Breast epithelium (tissue), 4 donors: ENCODE measurements around the gene FLYWCH2. TPM values are rescaled to one million over a fixed set of nuclear protein-coding genes. Genes with fewer than 3 reads are reported as not detected.

Experiments
- DNase-seq, 2 donors: peaks; one replicate each; pipeline ENCODE4 v3.0.0-alpha.2; 2019; ENCODE audit warnings: low spot score in 2 of 2
- H3K27ac ChIP-seq, 2 donors: fragments of 200-600 bp; sonication (generic) in 1 of 2; one replicate each; pipeline ENCODE4 v1.5.1; 2016 to 2019; ENCODE audit warnings: mild to moderate bottlenecking in 1 of 2
- H3K27me3 ChIP-seq, 2 donors: fragments of 200-600 bp; sonication (generic) in 1 of 2; one replicate each; pipeline versions ENCODE4 v1.5.1 to v1.6.0; 2017 to 2019; ENCODE audit warnings: control low read depth in 1 of 2, mild to moderate bottlenecking in 1 of 2
- H3K36me3 ChIP-seq: fragments of 200-600 bp; one replicate; pipeline ENCODE4 v1.5.1; 2019
- H3K4me1 ChIP-seq, 2 donors: fragments of 200-600 bp; sonication (generic); one replicate each; pipeline ENCODE4 v1.5.1; 2016 to 2019; ENCODE audit warnings: control low read depth in 1 of 2
- H3K4me3 ChIP-seq, 3 donors: fragments of 200-600 bp; sonication (generic); 1 replicate in 2 of 3; 2 replicates in 1 of 3; pipeline ENCODE4 v1.5.1; 2016 to 2019; ENCODE audit warnings: mild to moderate bottlenecking in 3 of 3, moderate library complexity in 2 of 3
- H3K9me3 ChIP-seq, 2 donors: fragments of 200-600 bp; sonication (generic) in 1 of 2; one replicate each; pipeline ENCODE4 v1.5.1; 2016 to 2019; ENCODE audit warnings: control low read depth in 1 of 2
- POLR2A ChIP-seq: fragments of 450-650 bp; IDR thresholded peaks from one replicate; pipeline ENCODE4 v1.6.1; 2016; ENCODE audit warnings: antibody characterized with exemption, mild to moderate bottlenecking, moderate library complexity
- POLR2AphosphoS5 ChIP-seq, 3 donors: sonication (generic); formaldehyde crosslinking; IDR thresholded peaks; one replicate each; pipeline ENCODE4 v1.6.1; 2017; ENCODE audit warnings: antibody characterized with exemption in 3 of 3
- intact Hi-C: fragments of 100-400 bp; cut with DNase I; formaldehyde crosslinking; loops from one replicate; pipeline ENCODE4 v1.15.1; 2023; ENCODE audit warnings: low total_unique reads
- total RNA-seq, 3 donors: library from RNA; depleted of rRNA; stranded (reverse); fragments of >200 nt; gene quantifications; one replicate each; pipeline ENCODE4 v1.1.0, GENCODE V29; 2016
- TF ChIP-seq, protein P1 (sequence below), 3 donors: fragments of 450-650 bp; IDR thresholded peaks; one replicate each; pipeline ENCODE4 v1.5.1; 2016 to 2017; ENCODE audit warnings: antibody characterized with exemption in 3 of 3, mild to moderate bottlenecking in 3 of 3, moderate library complexity in 3 of 3

The FLYWCH2 gene
- total RNA-seq, 3 donors from 2014 or later: 36.0 to 49.2 (median 47.9) TPM

DNA sequence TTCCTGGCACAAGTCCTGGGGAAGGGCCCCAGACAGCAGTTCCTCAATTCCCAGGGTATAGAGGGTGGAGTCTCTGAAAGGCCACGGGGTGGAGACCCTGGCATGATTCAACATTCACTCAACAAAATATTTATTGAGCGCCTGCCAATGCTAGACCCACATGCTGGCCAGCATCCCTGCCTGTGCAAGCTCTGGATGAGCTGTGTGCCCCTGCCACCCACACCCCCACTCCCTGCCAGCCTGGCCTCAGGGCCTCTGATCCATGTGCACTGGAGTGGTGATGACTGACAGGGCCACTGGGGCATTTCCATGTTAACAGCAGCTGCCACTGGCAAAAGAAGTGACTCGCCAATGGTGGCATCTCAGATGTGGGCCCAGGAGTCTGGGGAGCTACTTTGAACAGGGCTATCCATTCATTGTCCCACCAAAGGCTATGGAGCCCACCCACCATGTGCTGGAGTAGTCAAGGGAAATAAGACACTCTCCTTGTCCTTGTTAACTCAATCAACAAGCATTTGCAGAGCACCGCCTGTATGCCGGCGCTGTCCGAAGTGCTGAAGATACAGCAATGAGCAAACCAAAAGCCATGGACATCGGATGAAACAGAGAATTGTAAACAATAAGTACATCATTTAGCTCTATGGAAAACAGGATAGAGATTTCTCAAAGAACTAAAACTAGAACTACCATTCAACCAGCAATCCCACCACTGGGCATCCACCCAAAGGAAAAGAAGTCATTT, 22.0 kb upstream of the FLYWCH2 start:
- Histone ChIP-seq H3K4me1 (no peaks in the 10 kb centered on the region), H3K27ac (no peak overlapping the region), H3K36me3 (no peaks in the 10 kb centered on the region), H3K9me3 (peaks cover 0 to 4% of the 10 kb centered on the region in 2 donors), H3K4me3 (no peak overlapping the region), H3K27me3 (no peaks in the 10 kb centered on the region)
- DNase-seq: no peak
- intact Hi-C loops: no loop called here
- TF ChIP-seq POLR2A: no peak
- TF ChIP-seq, protein P1, sequence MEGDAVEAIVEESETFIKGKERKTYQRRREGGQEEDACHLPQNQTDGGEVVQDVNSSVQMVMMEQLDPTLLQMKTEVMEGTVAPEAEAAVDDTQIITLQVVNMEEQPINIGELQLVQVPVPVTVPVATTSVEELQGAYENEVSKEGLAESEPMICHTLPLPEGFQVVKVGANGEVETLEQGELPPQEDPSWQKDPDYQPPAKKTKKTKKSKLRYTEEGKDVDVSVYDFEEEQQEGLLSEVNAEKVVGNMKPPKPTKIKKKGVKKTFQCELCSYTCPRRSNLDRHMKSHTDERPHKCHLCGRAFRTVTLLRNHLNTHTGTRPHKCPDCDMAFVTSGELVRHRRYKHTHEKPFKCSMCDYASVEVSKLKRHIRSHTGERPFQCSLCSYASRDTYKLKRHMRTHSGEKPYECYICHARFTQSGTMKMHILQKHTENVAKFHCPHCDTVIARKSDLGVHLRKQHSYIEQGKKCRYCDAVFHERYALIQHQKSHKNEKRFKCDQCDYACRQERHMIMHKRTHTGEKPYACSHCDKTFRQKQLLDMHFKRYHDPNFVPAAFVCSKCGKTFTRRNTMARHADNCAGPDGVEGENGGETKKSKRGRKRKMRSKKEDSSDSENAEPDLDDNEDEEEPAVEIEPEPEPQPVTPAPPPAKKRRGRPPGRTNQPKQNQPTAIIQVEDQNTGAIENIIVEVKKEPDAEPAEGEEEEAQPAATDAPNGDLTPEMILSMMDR (IDR thresholded peaks at IDR 0.05): no peak
- TF ChIP-seq POLR2AphosphoS5 (IDR thresholded peaks at IDR 0.05): no peak

DNA sequence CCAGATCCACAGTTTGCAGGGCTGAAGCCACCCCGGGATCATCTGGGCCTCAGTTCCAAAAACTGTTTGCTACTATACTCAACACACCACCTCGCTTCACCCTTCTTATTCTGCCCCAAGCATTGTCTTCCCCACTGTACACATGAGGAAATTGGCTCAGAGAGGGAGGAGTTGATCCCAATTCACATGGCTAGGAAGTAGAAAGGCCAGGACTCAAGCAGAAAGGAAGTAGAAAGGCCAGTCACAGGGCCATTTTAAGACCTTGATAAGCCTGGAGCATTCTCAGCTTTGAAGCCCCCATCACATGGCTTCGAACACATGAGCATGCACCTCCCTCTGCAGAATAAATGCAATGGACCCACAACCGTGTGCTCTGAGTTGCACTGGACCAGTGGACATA, 17.4 kb upstream of the FLYWCH2 start:
- TF ChIP-seq, protein P1 (IDR thresholded peaks at IDR 0.05): no peak
- TF ChIP-seq POLR2AphosphoS5 (IDR thresholded peaks at IDR 0.05): no peak
- no peak for TF ChIP-seq POLR2A
- Histone ChIP-seq H3K36me3 (no peaks in the 10 kb centered on the region), H3K4me3 (no peak overlapping the region), H3K9me3 (peaks cover 0 to 4% of the 10 kb centered on the region in 2 donors), H3K4me1 (no peaks in the 10 kb centered on the region), H3K27me3 (no peaks in the 10 kb centered on the region), H3K27ac (no peak overlapping the region)
- no peak for DNase-seq
- intact Hi-C loops: no loop called here

DNA sequence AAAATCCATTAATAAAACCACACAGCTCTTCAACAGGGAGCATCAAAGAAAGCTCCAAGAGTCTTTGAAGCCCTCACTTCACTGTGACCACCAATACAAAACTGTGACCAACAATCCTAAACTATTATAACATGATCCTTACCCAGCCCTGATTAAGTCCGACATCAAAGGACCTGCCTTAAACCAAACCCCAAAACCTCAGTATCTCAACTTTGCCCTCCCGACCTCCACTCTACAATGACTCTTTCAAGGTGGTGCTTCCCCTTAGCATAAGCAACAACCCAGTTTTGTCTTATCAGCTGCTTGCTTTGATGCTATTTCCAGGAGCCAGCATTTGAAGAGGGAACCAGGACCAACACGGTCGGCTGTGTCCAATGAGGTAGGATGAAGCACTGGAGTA, 16.6 kb upstream of the FLYWCH2 start:
- Histone ChIP-seq H3K4me3 (no peak overlapping the region), H3K9me3 (no peaks in the 10 kb centered on the region), H3K27me3 (no peaks in the 10 kb centered on the region), H3K36me3 (no peaks in the 10 kb centered on the region), H3K27ac (no peak overlapping the region), H3K4me1 (no peaks in the 10 kb centered on the region)
- no peak for DNase-seq
- intact Hi-C loops: no loop called here
- no peak for TF ChIP-seq POLR2AphosphoS5 (IDR thresholded peaks at IDR 0.05)
- TF ChIP-seq, protein P1 (IDR thresholded peaks at IDR 0.05): no peak
- no peak for TF ChIP-seq POLR2A

DNA sequence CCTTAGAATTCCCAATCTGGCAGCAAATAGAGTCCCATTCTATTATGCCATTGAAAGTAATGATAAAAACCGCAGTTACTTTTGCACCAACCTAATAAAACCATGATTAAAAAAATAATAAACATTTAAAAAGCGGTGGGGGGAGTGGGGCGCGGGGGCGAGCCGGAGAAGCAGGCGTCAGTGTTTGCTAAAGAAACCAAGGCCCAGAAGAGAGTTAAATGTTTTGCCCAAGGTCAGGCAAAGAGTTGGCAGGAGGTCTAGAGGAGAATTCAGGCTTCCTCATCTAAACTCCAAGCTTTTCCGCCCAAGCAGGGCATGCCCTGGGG, 15.4 kb upstream of the FLYWCH2 start:
- Histone ChIP-seq H3K9me3 (no peaks in the 10 kb centered on the region), H3K27ac (peak overlapping the region; percentile 93 to 97), H3K4me3 (peak overlapping the region; percentile 54 to 86 (median 71)), H3K4me1 (no peaks in the 10 kb centered on the region), H3K36me3 (no peaks in the 10 kb centered on the region), H3K27me3 (no peaks in the 10 kb centered on the region)
- intact Hi-C loops: no loop called here
- DNase-seq: no peak
- TF ChIP-seq, protein P1 (IDR thresholded peaks at IDR 0.05): no peak
- no peak for TF ChIP-seq POLR2AphosphoS5 (IDR thresholded peaks at IDR 0.05)
- no peak for TF ChIP-seq POLR2A

DNA sequence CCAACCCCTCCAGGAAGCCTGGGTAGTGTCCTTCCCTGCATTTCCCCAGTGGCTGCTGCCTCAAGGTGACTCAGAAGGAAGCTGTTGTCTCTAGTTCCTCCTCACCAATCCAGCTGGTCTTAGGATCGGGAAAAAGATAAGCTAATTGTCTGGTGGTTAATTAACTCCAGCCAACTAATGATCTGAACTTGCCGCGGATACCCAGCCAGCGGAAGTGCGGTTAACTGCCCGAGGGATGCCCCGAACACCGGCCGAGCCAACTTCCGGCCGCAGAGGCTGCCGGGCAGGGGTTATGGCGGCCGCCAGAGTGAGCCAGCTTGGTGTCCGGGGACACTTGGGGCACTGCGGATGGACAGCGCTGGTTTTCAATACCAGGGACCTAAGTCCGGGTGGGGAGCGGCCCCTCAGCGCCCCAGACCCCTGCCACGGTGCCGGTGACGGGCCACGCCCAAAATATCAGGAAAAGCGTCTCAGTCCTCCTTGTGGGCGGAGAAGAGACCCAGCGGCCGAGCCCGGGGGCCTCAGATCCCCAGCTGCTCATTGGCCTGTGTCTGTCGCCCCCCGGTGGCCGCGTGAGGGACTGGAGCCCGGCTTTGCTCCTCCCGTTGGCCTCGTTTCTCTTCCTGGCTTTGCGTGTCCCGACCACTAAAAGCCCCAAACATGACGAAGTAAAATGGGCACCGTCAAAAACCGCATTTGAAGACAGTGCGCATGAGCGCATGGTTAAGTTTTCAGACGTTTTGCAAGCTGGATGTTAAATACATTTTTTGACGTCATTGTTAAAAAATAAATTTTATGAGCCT, 14.8 kb upstream of the FLYWCH2 start:
- Histone ChIP-seq H3K27ac (peak overlapping the region; percentile 93 to 97), H3K4me3 (peak overlapping the region; percentile 54 to 86 (median 71)), H3K27me3 (no peaks in the 10 kb centered on the region), H3K9me3 (no peaks in the 10 kb centered on the region), H3K36me3 (no peaks in the 10 kb centered on the region), H3K4me1 (no peaks in the 10 kb centered on the region)
- intact Hi-C loops: no loop called here
- TF ChIP-seq, protein P1 (IDR thresholded peaks at IDR 0.05): peak; percentile 98 to 99 (median 99)
- TF ChIP-seq POLR2A: no peak
- peak; percentile 22 to 64 (median 61) for TF ChIP-seq POLR2AphosphoS5 (IDR thresholded peaks at IDR 0.05)
- DNase-seq: peak; percentile 91 to 96
